Naive B cell (primary cell): ENCODE results near the gene SNX9. TPM values are rescaled to one million over a fixed set of nuclear protein-coding genes. Genes with fewer than 3 reads are reported as not detected.
"Not testable (repeated sequence)": the region's sequence is repeated elsewhere in the genome, so short reads cannot be mapped to it uniquely, and the experiment has no call there.

Experiments used
- ATAC-seq, 2 donors: fragments of 150-1000 bp; cut with Tn5 transposase; 2 replicates each; pipeline ENCODE4 v1.10.0; 2021; ENCODE audit warnings: low read depth in 2 of 2, mild to moderate bottlenecking in 2 of 2, moderate library complexity in 2 of 2
- DNase-seq: peaks from one replicate; pipeline ENCODE4 v3.0.0; 2022
- H3K27ac Mint-ChIP-seq, 6 donors: one replicate each; pipeline ENCODE4 v1.8.0; 2020 to 2022; ENCODE audit warnings: mild to moderate bottlenecking in 6 of 6, mixed read lengths in 6 of 6, moderate library complexity in 5 of 6, inconsistent platforms in 2 of 6
- H3K27me3 Mint-ChIP-seq, 3 donors: one replicate each; pipeline ENCODE4 v1.8.0; 2021 to 2022; ENCODE audit warnings: mixed read lengths in 3 of 3, mild to moderate bottlenecking in 1 of 3
- H3K36me3 Mint-ChIP-seq, 2 donors: one replicate each; pipeline ENCODE4 v1.8.0; 2020 to 2022; ENCODE audit warnings: mixed read lengths in 2 of 2, inconsistent platforms in 1 of 2, mild to moderate bottlenecking in 1 of 2
- H3K4me1 Mint-ChIP-seq, 3 donors: one replicate each; pipeline ENCODE4 v1.8.0; 2020 to 2022; ENCODE audit warnings: mixed read lengths in 3 of 3, inconsistent platforms in 1 of 3, mild to moderate bottlenecking in 1 of 3, moderate library complexity in 1 of 3
- H3K4me3 Mint-ChIP-seq, 8 donors: one replicate each; pipeline ENCODE4 v1.8.0; 2020 to 2022; ENCODE audit warnings: mild to moderate bottlenecking in 8 of 8, mixed read lengths in 8 of 8, moderate library complexity in 8 of 8, inconsistent platforms in 2 of 8
- H3K9me3 Mint-ChIP-seq, 7 donors: one replicate each; pipeline ENCODE4 v1.8.0; 2020 to 2022; ENCODE audit warnings: mixed read lengths in 7 of 7, mild to moderate bottlenecking in 5 of 7, inconsistent platforms in 2 of 7, moderate library complexity in 1 of 7
- polyA plus RNA-seq, 6 donors: library from polyadenylated mRNA; unstranded; fragments of 300-500 nt; fragmentation: Illumina TruSeq; gene quantifications; one replicate each; pipeline ENCODE4 v1.2.3, GENCODE V29; 2021; ENCODE audit warnings: low read depth in 6 of 6

Gene SNX9
- polyA plus RNA-seq, 6 donors from 2014 or later, result 19.7 to 28.3 (median 25.7) TPM

DNA sequence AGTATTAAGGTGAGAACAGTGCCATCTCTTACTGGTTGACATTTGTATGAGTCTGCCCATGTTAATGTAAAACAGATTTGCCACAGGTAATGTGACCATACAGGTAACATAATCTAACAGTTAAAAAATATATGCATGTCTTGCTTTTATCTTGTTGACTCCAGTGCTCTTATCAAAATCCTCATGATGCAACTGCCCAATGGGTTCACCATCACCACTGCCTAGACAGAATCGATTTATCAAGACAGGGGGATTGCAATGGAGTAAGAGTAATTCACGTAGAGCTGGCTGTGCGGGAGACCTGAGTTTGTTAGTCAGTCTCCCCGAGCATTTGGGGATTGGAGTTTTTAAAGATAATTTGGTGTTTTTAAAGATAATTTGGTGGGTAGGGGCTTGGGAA lies 19.2 kb downstream of the SNX9 start:
- no peaks in the 10 kb centered on the region for H3K27me3 Mint-ChIP-seq
- DNase-seq (no peak), ATAC-seq (no peak)
- H3K27ac Mint-ChIP-seq, result peak overlapping the region in 3 of 6 donors; percentile 54 to 82 (median 63)
- peak overlapping the region in 2 of 8 donors; percentile 2 to 13 for H3K4me3 Mint-ChIP-seq
- H3K36me3 Mint-ChIP-seq, result peaks cover 0 to 5% of the 10 kb centered on the region in 2 donors
- H3K9me3 Mint-ChIP-seq, result no peaks in the 10 kb centered on the region
- peaks cover 56 to 93% (median 60%) of the 10 kb centered on the region in 3 donors for H3K4me1 Mint-ChIP-seq

DNA sequence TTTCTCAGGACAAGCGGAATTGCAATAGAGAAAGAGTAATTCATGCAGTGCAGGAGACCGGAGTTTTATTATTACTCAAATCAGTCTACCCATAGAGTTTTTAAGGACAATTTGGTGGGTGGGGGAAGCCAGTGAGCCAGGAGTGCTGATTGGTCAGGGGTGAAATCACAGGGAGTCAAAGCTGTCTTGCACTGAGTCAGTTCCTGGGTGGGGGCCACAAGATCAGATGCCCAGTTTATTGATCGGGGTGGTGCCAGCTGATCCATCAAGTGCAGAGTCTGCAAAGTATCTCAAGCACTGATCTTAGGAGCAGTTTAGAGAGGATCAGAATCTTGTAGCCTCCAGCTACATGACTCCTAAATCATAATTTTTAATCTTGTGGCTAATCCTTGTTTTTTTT lies 21.1 kb downstream of the SNX9 start:
- peak overlapping the region in 3 of 8 donors; percentile 38 to 69 (median 41) for H3K4me3 Mint-ChIP-seq

DNA sequence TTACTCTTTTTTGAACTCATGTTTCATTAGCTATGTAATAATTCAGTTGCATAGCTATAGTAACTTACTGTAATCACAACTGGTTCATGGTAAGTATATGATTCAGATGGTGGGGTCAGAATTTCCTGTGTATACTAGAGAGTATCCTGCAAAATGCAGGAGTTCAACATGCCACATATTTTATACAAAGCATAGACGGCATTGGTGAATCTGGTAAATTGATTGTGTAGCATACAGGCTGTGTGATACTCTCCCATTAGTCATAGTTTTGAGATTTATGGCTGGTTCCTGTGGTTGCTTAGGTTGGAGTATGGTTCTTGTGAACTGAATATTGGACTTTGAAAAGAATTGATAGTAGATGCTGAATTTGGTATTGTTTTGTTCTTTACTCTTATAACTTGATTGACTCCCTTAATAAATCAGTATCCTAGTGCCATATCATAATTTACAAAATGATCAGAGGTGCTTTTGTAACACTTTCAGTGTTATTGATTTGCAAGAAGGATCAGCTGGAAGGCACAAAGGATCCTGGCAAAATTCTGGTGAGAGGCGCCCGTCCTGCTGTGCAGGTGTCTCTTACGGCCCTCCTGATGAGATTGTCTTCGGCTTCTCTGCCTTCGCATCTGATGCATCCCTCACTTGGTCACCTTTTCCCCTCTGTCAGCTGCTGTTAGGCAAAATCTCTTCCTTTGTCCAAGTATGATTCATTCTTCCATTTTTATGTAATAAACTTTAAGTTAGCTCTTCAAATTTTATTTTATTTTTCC lies 22.6 kb downstream of the SNX9 start:
- DNase-seq (no peak), ATAC-seq (no peak)
- peak overlapping the region in 4 of 6 donors; percentile 16 to 88 (median 76) for H3K27ac Mint-ChIP-seq
- H3K27me3 Mint-ChIP-seq, result no peaks in the 10 kb centered on the region
- H3K4me1 Mint-ChIP-seq, result peaks cover 65 to 97% (median 73%) of the 10 kb centered on the region in 3 donors
- peaks cover 0 to 10% of the 10 kb centered on the region in 2 donors for H3K36me3 Mint-ChIP-seq
- H3K9me3 Mint-ChIP-seq, result peaks cover 0 to 9% (median 0%) of the 10 kb centered on the region in 7 donors
- peak overlapping the region; percentile 14 to 79 (median 65) for H3K4me3 Mint-ChIP-seq

More for the DNA sequence above, 21.1 kb downstream of the SNX9 start:
- H3K36me3 Mint-ChIP-seq, ATAC-seq, DNase-seq, H3K27me3 Mint-ChIP-seq, H3K9me3 Mint-ChIP-seq: not testable (repeated sequence)
- Mint-ChIP-seq H3K27ac (peak overlapping the region in 1 of 6 donors; percentile 40), H3K4me1 (peaks cover 61 to 93% (median 74%) of the 10 kb centered on the region in 3 donors)

DNA sequence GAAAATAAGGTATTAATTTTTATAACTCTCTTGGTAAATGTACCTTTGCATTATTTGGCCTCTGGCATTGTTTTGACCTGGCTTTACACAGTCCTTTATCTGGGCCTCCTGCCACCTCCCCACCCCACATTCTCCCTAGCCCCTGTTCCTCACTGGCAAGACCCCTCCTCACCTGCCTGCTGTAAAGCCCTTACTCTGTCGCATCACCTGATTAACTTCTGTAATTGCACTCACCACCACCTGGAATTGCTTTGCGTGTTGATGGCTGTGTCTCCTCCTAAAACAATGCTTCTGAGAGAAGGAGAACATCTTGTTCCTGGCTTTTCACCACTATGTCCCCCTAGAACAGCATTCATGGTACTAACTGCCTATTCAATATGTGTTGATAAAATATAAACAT lies 24.8 kb downstream of the SNX9 start:
- peaks cover 3 to 14% (median 10%) of the 10 kb centered on the region in 7 donors for H3K9me3 Mint-ChIP-seq
- H3K36me3 Mint-ChIP-seq, result peaks cover 4 to 16% of the 10 kb centered on the region in 2 donors
- ATAC-seq (no peak), DNase-seq (no peak)
- peak overlapping the region in 4 of 8 donors; percentile 29 to 77 (median 64) for H3K4me3 Mint-ChIP-seq
- no peaks in the 10 kb centered on the region for H3K27me3 Mint-ChIP-seq
- H3K27ac Mint-ChIP-seq, result peak overlapping the region in 2 of 6 donors; percentile 40 to 84
- peaks cover 46 to 81% (median 52%) of the 10 kb centered on the region in 3 donors for H3K4me1 Mint-ChIP-seq

DNA sequence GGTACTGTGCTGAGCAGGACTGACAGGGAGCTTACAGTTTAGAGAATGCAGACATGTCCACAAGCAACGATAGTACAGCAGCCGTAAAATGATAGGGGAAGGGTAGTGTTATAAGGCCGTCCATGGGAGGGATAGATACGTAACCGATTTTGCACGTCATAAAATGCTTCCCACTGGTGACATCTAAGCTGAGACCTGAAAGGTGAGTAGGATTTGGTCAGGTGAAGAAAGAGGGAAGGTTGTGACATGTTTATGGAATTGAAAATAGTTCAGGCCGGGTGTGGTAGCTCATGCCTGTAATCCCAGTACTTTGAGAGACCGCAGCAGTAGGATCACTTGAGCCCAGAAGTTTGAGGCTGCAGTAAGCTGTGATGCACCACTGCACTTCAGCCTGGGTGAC lies 25.6 kb downstream of the SNX9 start:
- peak overlapping the region in 2 of 8 donors; percentile 57 to 65 for H3K4me3 Mint-ChIP-seq

DNA sequence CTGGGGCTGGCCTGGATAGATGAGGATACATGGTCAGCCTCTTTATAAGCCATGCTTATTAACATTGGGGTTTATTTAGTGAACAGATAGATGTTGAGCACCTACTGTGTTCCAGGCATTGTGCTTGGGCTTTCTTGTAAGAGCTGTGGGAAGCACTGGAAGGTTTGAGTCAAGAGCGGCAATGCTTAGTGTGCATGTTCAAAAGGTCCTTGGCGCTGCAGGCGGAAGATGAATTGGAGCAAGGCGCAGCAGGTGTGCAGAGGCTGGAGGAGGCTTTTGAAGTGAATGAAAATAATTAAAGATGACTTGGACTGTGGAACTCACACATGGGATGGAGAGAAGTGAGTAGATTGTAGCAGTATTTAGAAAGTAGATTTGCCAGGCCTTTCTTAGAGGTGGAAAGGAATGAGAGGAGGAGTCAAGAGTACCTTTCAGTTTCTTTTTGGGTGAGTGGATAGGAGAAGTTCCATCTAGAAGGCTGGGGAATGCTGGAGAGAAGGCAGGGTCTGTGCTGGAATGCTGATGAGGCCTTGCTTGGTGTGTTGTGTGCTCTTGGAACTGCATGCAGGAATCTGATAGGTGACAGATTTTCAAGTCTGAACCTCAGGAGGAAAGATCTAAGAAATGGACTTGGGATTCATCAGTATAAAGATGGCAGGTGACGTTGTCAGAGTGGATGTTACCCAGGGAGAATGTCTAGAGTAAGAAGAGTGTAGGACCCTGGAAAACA lies 26.4 kb downstream of the SNX9 start:
- Mint-ChIP-seq H3K9me3 (peaks cover 9 to 30% (median 17%) of the 10 kb centered on the region in 7 donors), H3K27ac (peak overlapping the region in 4 of 6 donors; percentile 39 to 81 (median 72)), H3K4me1 (peaks cover 38 to 71% (median 48%) of the 10 kb centered on the region in 3 donors), H3K27me3 (no peaks in the 10 kb centered on the region), H3K4me3 (peak overlapping the region in 5 of 8 donors; percentile 9 to 80 (median 13)), H3K36me3 (peaks cover 13 to 29% of the 10 kb centered on the region in 2 donors)
- no peak for DNase-seq
- ATAC-seq, result peak in 1 of 2 donors; percentile 24

More for the DNA sequence above, 25.6 kb downstream of the SNX9 start:
- ATAC-seq (no peak), DNase-seq (no peak)
- Mint-ChIP-seq H3K36me3 (peaks cover 12 to 24% of the 10 kb centered on the region in 2 donors), H3K27me3 (no peaks in the 10 kb centered on the region), H3K4me1 (peaks cover 43 to 73% (median 48%) of the 10 kb centered on the region in 3 donors), H3K27ac (peak overlapping the region in 3 of 6 donors; percentile 23 to 31 (median 23)), H3K9me3 (peaks cover 9 to 22% (median 17%) of the 10 kb centered on the region in 7 donors)

DNA sequence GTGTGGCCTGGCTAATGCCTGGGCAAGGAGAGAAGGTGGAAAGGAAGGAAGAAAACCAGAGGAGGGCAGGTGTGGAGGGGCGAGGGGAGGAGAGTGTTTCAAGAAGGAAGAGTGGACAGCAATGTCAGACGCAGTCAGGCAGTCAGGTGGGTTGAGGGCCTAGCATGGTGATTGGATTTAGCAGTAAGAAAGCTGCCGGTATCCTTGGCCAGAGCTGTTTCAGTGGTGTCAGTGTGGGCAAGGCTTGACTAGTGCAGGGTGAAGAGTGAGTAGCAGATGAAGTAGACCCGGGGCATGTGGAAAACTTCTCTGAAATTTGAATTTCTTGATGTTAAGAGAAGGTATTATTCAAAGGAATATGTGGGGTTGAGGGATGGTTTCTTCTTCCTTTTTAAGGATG lies 27.0 kb downstream of the SNX9 start:
- DNase-seq (no peak), ATAC-seq (no peak)
- peak overlapping the region in 2 of 8 donors; percentile 12 to 41 for H3K4me3 Mint-ChIP-seq
- H3K4me1 Mint-ChIP-seq, result peaks cover 42 to 70% (median 48%) of the 10 kb centered on the region in 3 donors
- H3K27ac Mint-ChIP-seq, result peak overlapping the region in 3 of 6 donors; percentile 39 to 77 (median 66)
- no peaks in the 10 kb centered on the region for H3K27me3 Mint-ChIP-seq
- peaks cover 10 to 36% (median 19%) of the 10 kb centered on the region in 7 donors for H3K9me3 Mint-ChIP-seq
- H3K36me3 Mint-ChIP-seq, result peaks cover 18 to 34% of the 10 kb centered on the region in 2 donors

DNA sequence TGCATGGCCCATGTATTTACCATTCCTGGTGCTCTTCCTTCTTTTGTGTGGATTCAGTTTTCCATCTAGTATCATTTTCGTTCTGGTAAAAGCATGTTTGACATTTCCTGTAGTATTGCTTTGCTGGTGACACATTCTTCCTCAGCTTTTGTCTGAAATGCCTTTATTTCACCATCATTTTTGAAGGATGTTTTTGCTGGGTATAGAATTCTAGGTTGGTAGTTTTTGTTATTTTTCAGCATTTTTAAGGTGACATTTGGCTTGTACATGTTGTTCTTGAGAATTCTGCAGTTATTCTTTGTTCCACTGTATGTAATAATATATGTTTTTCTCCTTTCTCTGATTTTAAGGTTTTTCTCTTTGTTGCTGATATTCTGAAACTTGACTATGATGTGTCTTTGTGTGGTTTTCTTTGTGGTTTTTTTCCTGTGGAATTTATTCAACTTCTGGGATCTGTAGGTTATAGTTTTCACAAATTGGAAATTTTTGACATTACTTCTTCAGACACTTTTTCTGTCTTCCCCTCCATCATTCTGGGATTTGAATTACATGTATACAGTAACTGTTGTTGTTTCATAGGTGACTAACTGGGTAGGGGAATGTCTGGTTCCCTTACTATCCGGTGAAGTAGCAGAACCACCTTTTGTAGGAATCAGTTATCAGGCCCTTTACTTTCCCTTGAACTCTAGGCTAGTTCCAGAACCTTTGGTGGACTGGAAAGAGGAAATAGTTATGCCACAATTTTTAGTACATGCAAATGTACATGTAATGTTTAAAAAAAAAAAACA lies 30.2 kb downstream of the SNX9 start:
- ATAC-seq (no peak), DNase-seq (no peak)
- no peaks in the 10 kb centered on the region for H3K27me3 Mint-ChIP-seq
- H3K36me3 Mint-ChIP-seq, result peaks cover 19 to 36% of the 10 kb centered on the region in 2 donors
- H3K4me1 Mint-ChIP-seq, result peaks cover 29 to 65% (median 37%) of the 10 kb centered on the region in 3 donors
- H3K27ac Mint-ChIP-seq, result peak overlapping the region in 3 of 6 donors; percentile 17 to 46 (median 25)
- peaks cover 10 to 40% (median 19%) of the 10 kb centered on the region in 7 donors for H3K9me3 Mint-ChIP-seq
- H3K4me3 Mint-ChIP-seq, result peak overlapping the region in 1 of 8 donors; percentile 4

DNA sequence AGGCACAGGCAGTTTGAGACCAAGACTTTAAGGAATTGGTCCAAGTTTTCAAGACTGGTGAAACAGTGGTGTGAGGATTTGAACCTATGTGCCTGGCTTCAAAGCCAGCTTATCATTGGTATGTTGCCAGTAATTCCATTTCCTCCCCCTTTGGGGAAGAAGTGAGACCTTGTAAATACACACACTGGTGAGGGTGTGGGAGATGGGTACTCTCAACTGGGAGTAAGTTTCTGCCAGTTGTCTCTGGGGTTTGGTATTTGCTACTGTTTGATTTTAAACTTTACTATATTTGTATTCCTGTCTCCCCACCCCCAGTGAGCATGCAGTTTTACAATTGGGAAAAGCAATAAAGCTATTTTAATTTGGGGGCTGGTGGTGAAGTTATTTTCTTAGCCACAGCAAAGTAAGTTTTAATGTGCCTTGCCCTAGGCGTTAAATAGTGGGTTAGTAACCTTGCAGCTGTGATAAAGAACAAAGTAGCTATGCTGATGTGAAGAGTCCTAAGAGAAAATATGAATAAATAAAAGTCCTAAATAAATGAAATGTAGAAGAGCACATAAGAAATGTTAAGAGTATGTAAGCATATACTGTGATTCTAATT lies 31.0 kb downstream of the SNX9 start:
- Mint-ChIP-seq H3K36me3 (peaks cover 19 to 36% of the 10 kb centered on the region in 2 donors), H3K4me1 (peaks cover 31 to 63% (median 35%) of the 10 kb centered on the region in 3 donors), H3K27me3 (no peaks in the 10 kb centered on the region), H3K27ac (no peak overlapping the region), H3K4me3 (no peak overlapping the region), H3K9me3 (peaks cover 10 to 40% (median 19%) of the 10 kb centered on the region in 7 donors)
- no peak for ATAC-seq
- no peak for DNase-seq

DNA sequence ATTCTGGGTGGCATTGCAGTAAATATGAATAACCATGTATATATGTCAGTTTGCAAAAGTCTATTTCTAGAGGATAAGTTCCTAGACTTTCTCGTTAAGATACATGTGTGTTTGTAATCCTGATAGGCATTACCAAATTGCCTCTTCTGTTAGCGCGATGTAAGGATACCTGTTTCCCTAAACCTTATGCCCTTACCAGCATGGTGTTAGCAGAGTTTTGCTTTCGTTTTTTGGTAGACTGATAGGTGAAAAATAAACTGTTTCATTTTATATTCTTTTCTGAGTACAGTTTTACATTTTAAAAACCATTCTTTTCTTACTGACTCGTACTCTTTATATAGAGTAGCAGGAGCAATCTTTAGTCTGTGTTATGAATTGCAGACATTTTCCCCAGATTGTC lies 32.3 kb downstream of the SNX9 start:
- peak overlapping the region in 1 of 8 donors; percentile 6 for H3K4me3 Mint-ChIP-seq
- H3K27ac Mint-ChIP-seq, result peak overlapping the region in 1 of 6 donors; percentile 42
- DNase-seq, result no peak
- H3K9me3 Mint-ChIP-seq, result peaks cover 4 to 36% (median 19%) of the 10 kb centered on the region in 7 donors
- H3K27me3 Mint-ChIP-seq, result no peaks in the 10 kb centered on the region
- no peak for ATAC-seq
- peaks cover 25 to 62% (median 35%) of the 10 kb centered on the region in 3 donors for H3K4me1 Mint-ChIP-seq
- peaks cover 19 to 26% of the 10 kb centered on the region in 2 donors for H3K36me3 Mint-ChIP-seq

DNA sequence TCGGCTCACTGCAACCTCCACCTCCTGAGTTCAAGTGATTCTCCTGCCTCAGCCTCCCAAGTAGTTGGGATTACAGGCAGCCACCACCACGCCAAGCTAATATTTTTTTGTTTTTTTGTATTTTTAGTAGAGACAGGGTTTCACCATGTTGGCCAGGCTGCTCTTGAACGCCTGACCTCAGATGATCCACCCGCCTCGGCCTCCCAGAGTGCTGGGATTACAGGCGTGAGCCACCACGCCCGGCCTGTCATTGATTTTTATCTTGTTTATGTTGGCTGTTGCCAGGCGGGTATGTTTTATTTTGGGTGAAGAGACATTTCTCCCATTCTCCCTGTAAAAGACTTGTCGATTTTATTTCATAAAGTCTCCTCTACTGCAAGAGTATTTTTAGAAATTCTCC lies 32.8 kb downstream of the SNX9 start:
- DNase-seq, H3K4me3 Mint-ChIP-seq, H3K27me3 Mint-ChIP-seq, ATAC-seq: not testable (repeated sequence)
- Mint-ChIP-seq H3K36me3 (peaks cover 19 to 26% of the 10 kb centered on the region in 2 donors), H3K27ac (peak overlapping the region in 3 of 6 donors; percentile 42 to 56 (median 49)), H3K9me3 (peaks cover 4 to 36% (median 19%) of the 10 kb centered on the region in 7 donors), H3K4me1 (peaks cover 26 to 61% (median 37%) of the 10 kb centered on the region in 3 donors)

DNA sequence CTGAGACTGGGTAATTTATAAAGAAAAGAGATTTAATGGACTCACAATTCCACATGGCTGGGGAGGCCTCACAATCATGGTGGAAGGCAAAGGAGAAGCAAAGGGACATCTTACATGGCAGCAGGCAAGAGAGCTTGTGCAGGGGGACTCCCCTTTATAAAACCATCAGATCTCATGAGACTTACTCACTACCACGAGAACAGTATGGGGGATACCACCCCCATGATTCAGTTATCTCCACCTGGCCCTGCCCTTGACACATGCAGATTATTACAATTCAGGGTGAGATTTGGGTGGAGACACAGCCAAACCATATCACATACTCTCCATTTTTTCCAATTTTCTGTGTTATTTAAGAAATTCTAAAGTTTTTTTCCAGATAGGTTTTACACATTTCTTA lies 35.6 kb downstream of the SNX9 start:
- DNase-seq, H3K27me3 Mint-ChIP-seq, ATAC-seq: not testable (repeated sequence)
- H3K4me1 Mint-ChIP-seq, result peaks cover 44 to 81% (median 58%) of the 10 kb centered on the region in 3 donors
- H3K4me3 Mint-ChIP-seq, result peak overlapping the region in 2 of 8 donors; percentile 2 to 52
- H3K9me3 Mint-ChIP-seq, result peaks cover 1 to 18% (median 4%) of the 10 kb centered on the region in 7 donors
- peaks cover 7 to 12% of the 10 kb centered on the region in 2 donors for H3K36me3 Mint-ChIP-seq
- peak overlapping the region in 2 of 6 donors; percentile 9 to 72 for H3K27ac Mint-ChIP-seq
